IPS-NIHi7 (cell line): ENCODE data around the gene TNFRSF14.
A peak's percentile ranks its signal among the peaks of the same experiment; 100 is the strongest.
"Not testable (repeated sequence)": the region's sequence is repeated elsewhere in the genome, so short reads cannot be mapped to it uniquely, and the experiment has no call there.

Experiments
- DNase-seq: peaks from one replicate; pipeline ENCODE4 v3.0.0; 2012; ENCODE audit warnings: mixed read lengths; ENCODE audit errors: extremely low spot score

TNFRSF14 gene

DNA sequence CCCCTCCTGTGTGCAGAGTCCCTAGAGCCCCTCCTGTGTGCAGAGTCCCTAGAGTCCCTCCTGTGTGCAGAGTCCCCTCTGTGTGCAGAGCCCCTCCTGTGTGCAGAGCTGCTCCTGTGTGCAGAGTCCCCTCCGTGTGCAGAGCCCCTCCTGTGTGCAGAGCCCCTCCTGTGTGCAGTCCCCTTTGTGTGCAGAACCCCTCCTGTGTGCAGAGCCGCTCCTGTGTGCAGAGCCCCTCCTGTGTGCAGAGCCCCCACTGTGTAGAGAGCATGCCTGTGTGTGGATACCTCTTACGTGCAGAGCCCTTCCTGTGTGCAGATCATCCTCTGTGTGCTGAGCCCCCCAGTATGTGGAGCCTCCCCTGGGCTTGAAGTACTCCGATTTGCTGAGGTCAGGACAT, 17.8 kb upstream of the TNFRSF14 start:
- DNase-seq = no peak

DNA sequence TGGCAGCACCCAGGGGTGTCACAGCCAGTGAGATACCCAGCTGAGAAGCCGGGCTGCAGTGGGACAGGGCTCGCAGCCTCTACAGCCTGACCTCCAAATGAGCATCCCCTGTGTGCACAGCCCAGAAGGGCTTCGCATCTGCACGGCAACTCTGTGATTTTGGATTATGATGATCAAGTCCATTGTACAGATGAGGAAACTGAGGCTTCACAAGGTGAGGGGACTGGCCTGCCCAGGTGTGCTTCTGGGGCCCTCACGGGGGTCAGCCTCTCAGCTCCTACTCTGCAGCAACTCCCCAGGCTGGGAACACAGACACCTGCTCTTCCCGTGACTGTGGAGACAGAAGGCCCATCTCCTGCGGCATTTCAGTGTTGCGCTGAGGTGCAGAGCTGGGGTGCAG, 17.3 kb upstream of the TNFRSF14 start:
- DNase-seq = no peak

DNA sequence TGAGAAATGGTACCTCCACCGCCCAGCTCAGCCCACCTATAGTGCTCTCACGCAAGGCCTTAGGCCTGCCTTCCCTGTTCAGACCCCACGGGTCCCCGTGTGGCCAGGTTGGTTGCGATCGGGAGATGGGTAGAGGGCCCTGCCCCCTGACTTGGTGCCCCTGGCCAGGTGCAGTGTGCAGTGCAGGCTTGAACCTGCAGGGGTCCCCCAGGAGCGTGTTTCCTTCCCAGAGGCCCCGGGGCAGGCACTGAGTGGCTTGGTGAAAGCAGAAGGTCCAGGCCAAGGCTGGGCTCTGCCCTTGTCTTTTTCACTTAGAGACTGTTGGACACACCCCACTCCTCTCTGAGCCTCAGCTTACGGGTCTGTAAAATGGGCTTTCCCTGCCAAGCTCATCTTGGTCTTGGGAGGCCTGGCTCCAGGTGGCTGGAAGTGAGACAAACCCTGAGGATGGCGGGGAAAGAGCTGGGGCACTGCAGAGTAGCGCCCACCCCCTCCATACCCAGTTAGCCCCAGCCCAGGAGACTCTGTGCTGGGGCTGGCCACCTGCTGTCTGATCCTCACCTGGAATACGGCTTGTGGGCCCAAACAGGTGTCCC, 16.8 kb upstream of the TNFRSF14 start:
- DNase-seq = peak; percentile 52

GRCh38 chr1:2540816-2541492, 15.2 kb upstream of the TNFRSF14 start:
- DNase-seq = no peak

DNA sequence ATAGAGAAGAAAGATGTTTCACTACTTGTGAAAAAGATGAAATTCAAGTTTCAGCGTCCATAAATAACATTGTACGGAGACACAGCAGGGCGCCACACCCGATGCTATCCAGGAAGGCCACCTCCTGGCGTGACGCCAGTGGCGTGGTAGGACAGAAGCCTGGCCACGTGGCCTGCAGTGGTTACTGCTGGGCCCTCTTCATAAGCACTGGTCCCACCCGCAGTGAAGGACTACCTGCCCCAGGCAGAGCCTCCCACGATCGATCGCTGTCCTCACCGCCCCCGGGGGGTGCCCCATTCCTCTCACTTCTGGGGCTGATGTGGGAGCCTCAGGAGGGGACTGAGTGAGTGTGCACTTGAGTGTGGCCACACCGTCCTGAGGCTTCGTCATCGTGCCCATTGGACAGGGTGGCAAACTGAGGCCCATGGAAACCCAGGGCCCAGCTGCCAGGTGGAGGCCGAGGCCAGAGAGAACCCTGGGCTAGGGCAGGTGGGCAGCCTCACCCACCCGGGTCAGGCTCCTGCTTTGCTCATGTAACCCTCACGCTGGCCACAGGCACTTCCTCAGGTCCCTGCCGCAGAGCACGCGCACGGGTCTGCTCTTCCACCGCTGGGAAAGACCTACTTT, 14.4 kb upstream of the TNFRSF14 start:
- DNase-seq = no peak

GRCh38 chr1:2542246-2542915, 13.8 kb upstream of the TNFRSF14 start:
- no peak for DNase-seq

DNA sequence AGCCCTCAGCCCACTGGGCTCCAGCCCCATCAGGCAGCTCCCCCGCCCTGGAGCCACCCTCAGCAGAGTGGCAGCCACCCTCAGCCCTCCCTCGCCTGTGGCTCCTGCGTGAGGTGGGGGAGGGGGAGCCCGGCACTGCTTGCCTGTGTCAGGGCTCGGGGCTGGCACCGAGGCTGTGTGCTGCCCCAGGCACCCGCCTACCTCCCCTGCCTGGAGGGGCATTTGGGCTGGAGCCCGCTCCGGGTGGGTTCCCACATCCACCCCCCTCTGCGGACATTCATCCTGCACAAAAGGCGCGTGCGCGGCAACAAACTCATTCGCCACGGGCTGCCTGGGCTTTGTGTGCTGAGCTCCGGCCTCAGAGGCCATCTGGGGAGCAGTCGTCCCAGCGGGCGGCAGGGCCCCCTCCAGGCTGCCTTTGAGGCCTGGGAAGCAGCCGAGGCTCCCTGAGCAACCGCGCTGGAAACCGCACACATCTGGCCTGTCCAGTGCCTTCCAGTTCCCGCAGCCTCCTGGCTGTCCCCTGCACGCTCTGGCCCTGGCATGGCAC, 12.6 kb upstream of the TNFRSF14 start:
- DNase-seq = no peak

- no peak for DNase-seq
Measured at GRCh38 chr1:2544093-2544874, 11.9 kb upstream of the TNFRSF14 start.

GRCh38 chr1:2544875-2545640, 11.1 kb upstream of the TNFRSF14 start:
- no peak for DNase-seq

GRCh38 chr1:2545754-2546514, 10.2 kb upstream of the TNFRSF14 start:
- peak; percentile 96 for DNase-seq

DNA sequence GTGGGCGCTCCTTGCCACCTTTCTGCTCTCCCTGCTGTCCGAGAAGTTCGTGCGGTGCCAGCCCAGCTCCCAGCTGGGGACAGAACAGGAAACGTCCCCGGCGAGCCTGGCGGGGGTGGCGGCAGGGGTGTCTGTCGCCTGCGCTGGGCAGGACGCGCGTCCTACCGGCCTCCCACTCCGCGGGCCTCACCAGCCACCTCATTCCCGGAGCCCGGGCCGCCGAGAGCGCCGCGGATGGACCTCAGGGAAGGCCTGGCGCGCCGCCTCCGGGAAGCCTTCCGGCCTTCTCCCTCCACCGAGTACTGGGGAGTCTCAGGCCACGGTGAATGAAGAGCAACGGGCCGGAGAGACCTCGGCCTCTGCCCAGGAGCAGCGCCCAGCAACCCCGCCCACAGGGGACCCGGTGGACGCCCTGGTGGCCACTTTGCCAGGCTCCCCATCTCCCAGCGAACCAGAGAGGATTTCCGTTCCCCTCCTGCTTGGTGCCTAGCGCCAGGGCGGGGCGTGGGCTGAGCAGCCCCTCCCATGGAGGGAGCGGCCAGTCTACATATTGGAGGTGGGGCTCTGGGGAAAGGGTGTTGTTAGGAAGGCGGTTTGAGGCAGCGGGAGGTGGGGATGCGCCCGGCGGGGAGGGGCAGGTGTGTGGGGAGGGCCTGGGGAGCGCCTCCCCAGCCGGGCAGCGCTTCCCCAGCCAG, 9.5 kb upstream of the TNFRSF14 start:
- peak; percentile 88 for DNase-seq

DNA sequence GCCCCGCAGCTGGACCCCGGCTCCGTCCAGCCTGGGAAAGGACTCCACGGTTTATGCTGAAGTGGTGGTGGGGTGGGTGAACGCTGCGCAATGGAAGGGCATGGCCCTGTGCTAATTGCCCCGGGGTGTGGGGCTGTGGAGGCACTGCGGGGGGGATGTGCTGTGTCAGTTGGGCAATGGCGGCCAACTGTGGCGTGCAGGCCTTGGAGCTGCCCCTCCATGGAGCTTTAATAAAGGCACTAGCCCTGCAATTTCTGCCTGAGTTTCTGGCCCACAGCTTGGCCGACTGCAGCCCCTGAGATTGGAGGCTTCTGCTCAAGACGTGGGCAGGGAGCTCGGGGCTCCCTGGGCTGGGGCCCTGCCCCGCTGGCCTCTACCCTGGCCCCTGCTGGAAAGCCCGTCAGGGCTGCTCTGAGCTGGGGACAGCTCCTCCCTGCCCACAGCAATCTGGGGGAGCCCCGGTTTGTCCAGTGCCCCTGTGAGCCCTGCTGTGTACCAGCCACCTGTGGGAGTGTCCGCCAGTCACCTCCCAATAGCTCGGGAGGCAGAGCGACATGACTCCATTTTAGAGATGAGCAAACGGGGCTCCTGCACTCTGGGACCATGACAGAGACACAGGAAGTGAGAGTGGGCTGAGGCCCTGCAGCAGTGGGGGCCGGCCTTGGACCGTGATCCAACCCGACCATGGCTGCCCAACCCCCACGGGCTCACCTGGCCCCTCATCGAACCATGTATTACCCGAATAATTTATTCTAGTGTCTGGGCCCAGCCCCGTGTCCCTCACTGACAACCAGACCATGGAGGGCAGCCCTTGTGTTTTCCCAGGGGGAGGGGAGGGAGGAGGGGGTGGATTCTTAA, 8.7 kb upstream of the TNFRSF14 start:
- no peak for DNase-seq

- peak; percentile 87 for DNase-seq
Measured at GRCh38 chr1:2548068-2548589, 8.0 kb upstream of the TNFRSF14 start.

DNA sequence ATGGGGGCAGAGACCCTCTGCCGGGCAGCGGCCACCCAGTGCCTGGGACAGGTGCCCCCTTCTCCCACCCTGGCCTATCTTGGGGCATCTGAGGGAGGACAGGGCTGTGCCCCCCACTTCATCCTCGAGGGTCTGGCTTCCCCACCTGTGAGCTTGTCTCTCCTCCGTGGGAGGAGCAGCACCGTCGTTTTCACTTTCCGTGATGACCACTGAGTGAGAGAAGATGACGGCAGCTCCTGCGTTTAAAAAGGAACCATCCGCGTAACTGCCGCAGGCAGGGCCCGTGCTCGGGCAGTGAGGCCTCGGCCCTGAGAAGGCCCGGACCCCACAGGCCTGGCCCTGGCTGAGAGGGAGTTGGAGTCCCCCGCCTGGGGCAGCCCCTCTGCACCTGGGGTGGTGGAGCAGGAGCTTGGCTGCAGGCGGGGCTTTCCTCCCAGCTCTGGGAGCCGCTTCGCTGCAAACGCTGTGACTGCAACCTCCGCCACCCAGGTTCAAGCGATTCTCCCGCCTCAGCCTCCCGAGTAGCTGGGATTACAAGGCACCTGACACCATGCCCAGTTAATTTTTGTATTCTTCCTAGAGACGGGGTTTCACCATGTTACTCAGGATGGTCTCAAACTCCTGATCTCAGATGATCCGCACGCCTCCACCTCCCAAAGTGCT, 6.7 kb upstream of the TNFRSF14 start:
- not testable (repeated sequence) for DNase-seq

DNA sequence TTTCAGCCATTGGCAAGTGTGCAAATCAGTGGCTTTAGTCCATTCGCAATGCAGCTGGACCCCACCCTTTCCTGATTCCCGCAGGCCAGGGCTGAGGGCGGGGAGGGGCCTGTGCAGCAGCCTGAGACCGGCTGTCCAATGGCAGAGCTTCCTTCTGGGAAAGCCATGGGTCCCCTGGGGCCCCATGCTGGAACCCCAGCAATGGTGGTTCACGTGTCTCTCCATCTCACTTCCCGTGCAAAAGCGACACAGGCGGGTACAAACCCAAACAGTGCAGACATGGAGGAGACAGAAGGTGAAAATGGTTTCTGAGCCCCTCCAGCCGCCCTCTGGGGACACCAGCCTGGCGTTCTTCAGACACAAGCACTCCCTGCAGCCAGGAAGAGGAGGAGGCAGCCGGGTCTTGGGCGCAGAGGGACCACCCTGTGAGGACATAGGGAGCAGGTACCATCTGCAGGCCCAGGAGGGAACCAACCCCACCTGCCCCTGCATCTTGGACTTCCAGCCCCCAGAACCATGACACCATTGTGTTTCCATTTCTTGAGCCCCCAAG, 5.8 kb upstream of the TNFRSF14 start:
- DNase-seq = not testable (repeated sequence)

GRCh38 chr1:2551544-2551943, 4.6 kb upstream of the TNFRSF14 start:
- DNase-seq = not testable (repeated sequence)

DNA sequence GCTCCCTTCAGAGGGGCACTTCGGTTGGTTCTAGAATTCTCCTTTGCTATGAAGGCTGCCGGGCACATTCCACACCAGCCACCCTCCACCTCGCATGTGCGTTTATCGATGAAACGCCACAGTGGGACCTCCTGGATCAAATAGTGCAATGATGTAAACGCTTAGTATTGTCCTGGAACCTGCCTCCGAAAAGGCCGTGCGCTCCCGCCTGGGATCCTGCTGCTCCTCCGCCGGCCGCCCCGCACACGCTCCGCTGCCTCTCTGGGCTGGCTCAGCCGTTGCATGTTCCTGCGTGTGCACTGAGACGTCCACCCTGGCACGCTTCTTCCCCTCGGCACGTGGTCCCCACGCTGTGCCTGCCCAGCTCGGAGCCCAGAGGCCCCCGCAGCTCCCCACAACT, 4.0 kb upstream of the TNFRSF14 start:
- DNase-seq = no peak
